HG03521 (cell line): ENCODE data around the gene MYT1.

Source experiments
- ATAC-seq: cut with Tn5 transposase; IDR thresholded peaks from one replicate; pipeline ENCODE4 v1.9.1; 2021; ENCODE audit warnings: mild to moderate bottlenecking, moderate library complexity; ENCODE audit not compliant: unreplicated experiment

Gene MYT1

GRCh38 chr20:64212755-64213154, 48.5 kb downstream of the MYT1 start:
- no peak for ATAC-seq

GRCh38 chr20:64214113-64214512, 49.9 kb downstream of the MYT1 start:
- no peak for ATAC-seq

- no peak for ATAC-seq
Observed at GRCh38 chr20:64214952-64215351, 50.7 kb downstream of the MYT1 start.

- ATAC-seq, result no peak
Observed at GRCh38 chr20:64216036-64216435, 51.8 kb downstream of the MYT1 start.

GRCh38 chr20:64216910-64217309, 52.7 kb downstream of the MYT1 start:
- no peak for ATAC-seq

GRCh38 chr20:64217539-64218221, 53.4 kb downstream of the MYT1 start:
- ATAC-seq, result no peak

GRCh38 chr20:64219202-64219601, 55.0 kb downstream of the MYT1 start:
- ATAC-seq, result no peak

- no peak for ATAC-seq
Observed at GRCh38 chr20:64219730-64220129, 55.5 kb downstream of the MYT1 start.

- ATAC-seq, result no peak
Observed at GRCh38 chr20:64220420-64220819, 56.2 kb downstream of the MYT1 start.

GRCh38 chr20:64220891-64221527, 56.8 kb downstream of the MYT1 start:
- ATAC-seq, result no peak

- no peak for ATAC-seq
Observed at GRCh38 chr20:64222291-64222735, 58.1 kb downstream of the MYT1 start.

- ATAC-seq, result no peak
Observed at GRCh38 chr20:64222851-64223525, 58.7 kb downstream of the MYT1 start.

- ATAC-seq, result no peak
Observed at GRCh38 chr20:64223526-64224067, 59.3 kb downstream of the MYT1 start.

GRCh38 chr20:64224351-64225170, 60.3 kb downstream of the MYT1 start:
- ATAC-seq, result no peak

- ATAC-seq, result no peak
Observed at GRCh38 chr20:64225171-64225595, 60.9 kb downstream of the MYT1 start.

- ATAC-seq, result no peak
Observed at GRCh38 chr20:64225828-64226598, 61.8 kb downstream of the MYT1 start.

- no peak for ATAC-seq
Observed at GRCh38 chr20:64226686-64227580, 62.7 kb downstream of the MYT1 start.

GRCh38 chr20:64228086-64228653, 63.9 kb downstream of the MYT1 start:
- no peak for ATAC-seq
